G401 (cell line): Measurements from ENCODE around the gene SIRPG. TPM values are rescaled to one million over a fixed set of nuclear protein-coding genes. Genes with fewer than 3 reads are reported as not detected.
"Not testable (repeated sequence)": the region's sequence is repeated elsewhere in the genome, so short reads cannot be mapped to it uniquely, and the experiment has no call there.

Experiments
- DNase-seq: peaks from one replicate; pipeline ENCODE4 v3.0.0-alpha.2; 2015; ENCODE audit warnings: low spot score
- in situ Hi-C: cut with HindIII; loops from 2 replicates; pipeline ENCODE4 v1.10.0; 2016; ENCODE audit warnings: low sequenced_read_pairs, mixed read lengths
- total RNA-seq: library from RNA; depleted of rRNA; stranded (reverse); fragments of >200 nt; shearing (Covaris generic); gene quantifications from 2 replicates; pipeline ENCODE4 v1.2.3, GENCODE V29; 2014; rRNA removed

SIRPG gene
- not detected in 2 replicates for total RNA-seq

- in situ Hi-C loops, result no loop called here
- DNase-seq, result no peak
These were observed at the start of gene SIRPG for GRCh38 chr20:1657556-1658334. SIRPG (minus strand) TSS chr20:1657779; CDS start chr20:1657714, 65 bp downstream.

GRCh38 chr20:1706887-1707286 is 49.3 kb upstream of the SIRPG start:
- in situ Hi-C loops, DNase-seq: not testable (repeated sequence)

GRCh38 chr20:1706079-1706478 is 48.5 kb upstream of the SIRPG start:
- no peak for DNase-seq
- in situ Hi-C loops, result no loop called here

GRCh38 chr20:1702855-1703254 is 45.3 kb upstream of the SIRPG start:
- in situ Hi-C loops, result no loop called here
- DNase-seq, result no peak

GRCh38 chr20:1702328-1702727 is 44.7 kb upstream of the SIRPG start:
- no peak for DNase-seq
- in situ Hi-C loops, result no loop called here

GRCh38 chr20:1700990-1701389 is 43.4 kb upstream of the SIRPG start:
- in situ Hi-C loops, result no loop called here

GRCh38 chr20:1697592-1697991 is 40.0 kb upstream of the SIRPG start:
- in situ Hi-C loops, result no loop called here
- DNase-seq, result no peak

More at GRCh38 chr20:1700990-1701389, 43.4 kb upstream of the SIRPG start:
- no peak for DNase-seq

- in situ Hi-C loops, result no loop called here
- no peak for DNase-seq
These were observed 39.1 kb upstream of the SIRPG start for GRCh38 chr20:1696521-1697209.

- in situ Hi-C loops, result no loop called here
- DNase-seq, result no peak
These were observed 37.1 kb upstream of the SIRPG start for GRCh38 chr20:1694672-1695071.

- in situ Hi-C loops, result no loop called here
- DNase-seq, result no peak
These were observed 35.8 kb upstream of the SIRPG start for GRCh38 chr20:1693427-1693826.

GRCh38 chr20:1689721-1690120 is 32.1 kb upstream of the SIRPG start:
- in situ Hi-C loops, result no loop called here
- no peak for DNase-seq

- in situ Hi-C loops, result no loop called here
- DNase-seq, result no peak
These were observed 31.4 kb upstream of the SIRPG start for GRCh38 chr20:1688886-1689538.

- no peak for DNase-seq
- in situ Hi-C loops, result no loop called here
These were observed 29.5 kb upstream of the SIRPG start for GRCh38 chr20:1687053-1687452.

GRCh38 chr20:1686151-1686748 is 28.7 kb upstream of the SIRPG start:
- in situ Hi-C loops, result no loop called here
- DNase-seq, result no peak

- no peak for DNase-seq
- in situ Hi-C loops, result no loop called here
These were observed 27.9 kb upstream of the SIRPG start for GRCh38 chr20:1685304-1686052.

GRCh38 chr20:1684872-1685271 is 27.3 kb upstream of the SIRPG start:
- no peak for DNase-seq
- in situ Hi-C loops, result no loop called here

GRCh38 chr20:1676650-1677049 is 19.1 kb upstream of the SIRPG start:
- in situ Hi-C loops, result no loop called here
- no peak for DNase-seq

- in situ Hi-C loops, result no loop called here
- DNase-seq, result no peak
These were observed 17.6 kb upstream of the SIRPG start for GRCh38 chr20:1674990-1675780.
